Measurements from ENCODE around the gene ANKRD44.
"Not testable (repeated sequence)": the region's sequence is repeated elsewhere in the genome, so short reads cannot be mapped to it uniquely, and the experiment has no call there.

ANKRD44 gene

GRCh38 chr2:197010200-197011020, 300.2 kb downstream of the ANKRD44 start:
- no peak for DNase-seq

GRCh38 chr2:197008741-197009341, 301.7 kb downstream of the ANKRD44 start:
- DNase-seq, result not testable (repeated sequence)

GRCh38 chr2:197007716-197008628, 302.6 kb downstream of the ANKRD44 start:
- DNase-seq, result no peak

- no peak for DNase-seq
These were observed 308.7 kb downstream of the ANKRD44 start for GRCh38 chr2:197001921-197002320.

- DNase-seq, result no peak
These were observed 314.7 kb downstream of the ANKRD44 start for GRCh38 chr2:196995757-196996314.

GRCh38 chr2:196994764-196995163, 315.8 kb downstream of the ANKRD44 start:
- no peak for DNase-seq

GRCh38 chr2:196993617-196994016, 317.0 kb downstream of the ANKRD44 start:
- no peak for DNase-seq

GRCh38 chr2:196992466-196992865, 318.1 kb downstream of the ANKRD44 start:
- no peak for DNase-seq

- DNase-seq, result no peak
These were observed 319.7 kb downstream of the ANKRD44 start for GRCh38 chr2:196990788-196991461.

GRCh38 chr2:196990092-196990491, 320.5 kb downstream of the ANKRD44 start:
- DNase-seq, result no peak

GRCh38 chr2:196989496-196989895, 321.1 kb downstream of the ANKRD44 start:
- no peak for DNase-seq

- no peak for DNase-seq
These were observed 321.9 kb downstream of the ANKRD44 start for GRCh38 chr2:196988639-196989038.

GRCh38 chr2:196987649-196988364, 322.8 kb downstream of the ANKRD44 start:
- DNase-seq, result peak; percentile 74

GRCh38 chr2:196987298-196987648, 323.3 kb downstream of the ANKRD44 start:
- DNase-seq, result no peak

GRCh38 chr2:196985511-196986183, 324.9 kb downstream of the ANKRD44 start:
- peak; percentile 84 for DNase-seq

GRCh38 chr2:196984903-196985302, 325.7 kb downstream of the ANKRD44 start:
- DNase-seq, result no peak

- peak; percentile 81 for DNase-seq
These were observed 326.6 kb downstream of the ANKRD44 start for GRCh38 chr2:196983934-196984333.

GRCh38 chr2:196980473-196980872, 330.1 kb downstream of the ANKRD44 start:
- no peak for DNase-seq

- DNase-seq, result no peak
These were observed 330.6 kb downstream of the ANKRD44 start for GRCh38 chr2:196980001-196980400.

- no peak for DNase-seq
These were observed 333.1 kb downstream of the ANKRD44 start for GRCh38 chr2:196977507-196977906.

GRCh38 chr2:196974970-196975369, 335.6 kb downstream of the ANKRD44 start:
- DNase-seq, result no peak

All from SIG-M5 (cell line).